ENCODE data around the gene ERBB4.

DNA sequence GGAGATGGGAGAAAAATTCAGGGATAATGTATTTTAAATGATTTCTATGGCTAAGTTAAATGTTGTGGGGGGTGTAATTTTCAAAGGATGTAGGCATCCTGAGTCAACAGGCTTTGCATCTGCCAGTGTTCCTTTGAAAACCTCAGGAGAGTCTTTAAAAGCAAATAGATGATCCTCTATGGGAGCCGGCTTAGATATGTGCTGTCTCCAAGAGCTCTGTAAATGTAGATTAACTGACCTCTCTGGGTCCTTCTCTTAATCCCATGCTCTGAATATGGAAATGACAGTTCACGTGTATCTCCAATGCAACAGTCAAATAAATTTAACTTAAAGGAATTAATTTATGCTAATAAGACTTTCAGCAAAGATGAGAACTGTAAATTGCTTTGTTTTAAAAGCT, 292.7 kb downstream of the ERBB4 start:
- TF ChIP-seq, protein P1, sequence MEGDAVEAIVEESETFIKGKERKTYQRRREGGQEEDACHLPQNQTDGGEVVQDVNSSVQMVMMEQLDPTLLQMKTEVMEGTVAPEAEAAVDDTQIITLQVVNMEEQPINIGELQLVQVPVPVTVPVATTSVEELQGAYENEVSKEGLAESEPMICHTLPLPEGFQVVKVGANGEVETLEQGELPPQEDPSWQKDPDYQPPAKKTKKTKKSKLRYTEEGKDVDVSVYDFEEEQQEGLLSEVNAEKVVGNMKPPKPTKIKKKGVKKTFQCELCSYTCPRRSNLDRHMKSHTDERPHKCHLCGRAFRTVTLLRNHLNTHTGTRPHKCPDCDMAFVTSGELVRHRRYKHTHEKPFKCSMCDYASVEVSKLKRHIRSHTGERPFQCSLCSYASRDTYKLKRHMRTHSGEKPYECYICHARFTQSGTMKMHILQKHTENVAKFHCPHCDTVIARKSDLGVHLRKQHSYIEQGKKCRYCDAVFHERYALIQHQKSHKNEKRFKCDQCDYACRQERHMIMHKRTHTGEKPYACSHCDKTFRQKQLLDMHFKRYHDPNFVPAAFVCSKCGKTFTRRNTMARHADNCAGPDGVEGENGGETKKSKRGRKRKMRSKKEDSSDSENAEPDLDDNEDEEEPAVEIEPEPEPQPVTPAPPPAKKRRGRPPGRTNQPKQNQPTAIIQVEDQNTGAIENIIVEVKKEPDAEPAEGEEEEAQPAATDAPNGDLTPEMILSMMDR (conservative IDR thresholded peaks at IDR 0.05; ENCODE audit: low read length): no peak
- TF ChIP-seq EZH2phosphoT487 (IDR thresholded peaks at IDR 0.05; ENCODE audit: borderline replicate concordance): no peak
